Measurements from ENCODE around the gene FUCA2.
"Not testable (repeated sequence)": the region's sequence is repeated elsewhere in the genome, so short reads cannot be mapped to it uniquely, and the experiment has no call there.

FUCA2 gene

DNA sequence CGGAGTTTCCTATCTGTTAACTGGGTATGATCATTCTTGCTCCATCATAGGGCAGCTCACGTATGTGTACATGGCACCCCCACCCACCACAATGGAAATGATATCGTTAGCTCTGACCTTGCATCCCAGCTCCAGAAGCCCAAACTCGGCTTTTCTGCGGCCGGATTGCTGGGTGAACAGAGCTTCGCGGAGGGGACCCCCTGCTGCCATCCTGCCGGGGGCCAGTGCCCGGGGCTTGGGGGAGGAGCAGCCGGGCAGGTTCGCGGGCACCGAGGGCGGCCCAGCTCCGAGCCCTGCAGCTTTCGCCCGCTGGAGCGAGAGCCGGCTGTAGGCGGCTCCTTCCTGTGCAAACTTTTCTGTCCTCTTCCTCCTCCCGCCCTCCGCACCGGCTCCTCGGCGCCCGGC, 24.9 kb upstream of the FUCA2 start:
- DNase-seq (ENCODE audit: low read depth), result peak; percentile 30

DNA sequence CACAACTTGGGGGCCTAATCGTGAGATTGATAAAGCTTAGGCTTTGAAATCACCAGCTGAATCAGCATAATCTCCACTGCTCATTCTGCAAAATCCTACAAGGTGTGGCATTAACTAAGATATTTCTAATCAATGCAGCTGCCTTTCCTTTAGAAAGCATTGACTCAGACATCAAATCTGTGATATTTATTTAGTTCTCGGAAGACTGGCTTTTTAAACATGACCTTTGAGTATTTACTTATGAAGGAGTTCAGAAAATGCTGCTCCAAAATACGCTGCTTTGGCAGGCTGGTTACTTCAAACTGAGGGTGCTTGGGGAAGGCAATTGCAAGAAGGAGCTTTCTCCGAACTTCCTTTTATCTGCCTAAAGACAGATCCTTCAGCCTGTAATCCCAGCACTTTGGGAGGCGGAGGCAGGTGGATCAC, 23.7 kb upstream of the FUCA2 start:
- DNase-seq (ENCODE audit: low read depth), result no peak

DNA sequence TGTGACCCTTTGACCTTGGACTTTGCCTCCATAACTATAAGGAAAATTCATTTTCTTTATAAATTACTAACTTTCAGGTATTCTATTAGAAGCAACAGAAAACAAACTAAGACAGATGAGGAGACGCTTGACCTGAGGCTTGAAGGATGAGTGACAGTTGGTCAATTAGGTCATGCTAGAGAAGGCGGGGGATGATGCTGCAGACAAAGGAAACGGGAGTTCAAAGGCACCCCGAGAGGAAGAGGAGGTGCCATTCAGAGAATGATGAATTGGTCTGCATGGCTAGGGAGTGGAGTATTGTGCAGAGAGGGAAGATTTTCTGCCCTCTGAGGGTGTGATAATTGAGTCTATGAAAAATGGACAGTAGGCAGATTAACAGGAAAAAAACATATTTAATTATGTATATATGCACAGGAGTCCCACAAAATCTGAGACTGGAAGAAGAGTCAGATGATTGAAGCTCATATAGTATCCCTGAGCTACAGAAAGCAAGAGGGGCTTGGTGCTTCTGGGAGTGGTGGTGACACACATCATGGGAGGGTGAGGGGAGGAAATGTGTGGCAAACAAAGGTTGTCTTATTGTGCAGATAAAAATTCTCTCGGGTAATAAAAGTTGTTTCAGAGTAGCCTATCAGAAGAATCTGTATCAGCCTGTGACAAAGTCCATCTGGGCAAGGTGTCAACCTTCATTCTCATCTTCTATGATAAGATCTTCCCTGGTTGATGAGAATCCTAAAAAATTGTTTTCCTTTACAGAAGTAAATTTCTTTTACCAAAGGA, 20.4 kb upstream of the FUCA2 start:
- no peak for DNase-seq (ENCODE audit: low read depth)

DNA sequence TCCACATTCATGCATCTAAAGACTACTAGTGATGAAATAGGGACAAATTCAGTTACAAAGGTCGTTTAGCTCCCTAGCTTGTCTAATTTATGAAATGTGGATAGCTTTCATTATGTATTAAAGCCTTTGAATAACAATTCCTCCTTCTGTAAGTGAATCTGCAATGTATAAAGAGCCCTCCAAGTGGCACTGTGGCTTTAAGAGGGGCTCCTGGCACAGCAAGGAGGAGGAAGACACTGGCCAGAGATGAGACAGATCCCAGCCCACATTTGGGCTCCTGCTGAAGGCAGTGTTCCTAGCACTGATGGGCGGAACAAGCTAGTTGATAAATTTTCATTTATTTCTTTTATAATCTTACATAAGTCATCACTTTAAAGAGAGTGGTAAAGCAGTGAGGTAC, 17.6 kb upstream of the FUCA2 start:
- DNase-seq (ENCODE audit: low read depth), result no peak

DNA sequence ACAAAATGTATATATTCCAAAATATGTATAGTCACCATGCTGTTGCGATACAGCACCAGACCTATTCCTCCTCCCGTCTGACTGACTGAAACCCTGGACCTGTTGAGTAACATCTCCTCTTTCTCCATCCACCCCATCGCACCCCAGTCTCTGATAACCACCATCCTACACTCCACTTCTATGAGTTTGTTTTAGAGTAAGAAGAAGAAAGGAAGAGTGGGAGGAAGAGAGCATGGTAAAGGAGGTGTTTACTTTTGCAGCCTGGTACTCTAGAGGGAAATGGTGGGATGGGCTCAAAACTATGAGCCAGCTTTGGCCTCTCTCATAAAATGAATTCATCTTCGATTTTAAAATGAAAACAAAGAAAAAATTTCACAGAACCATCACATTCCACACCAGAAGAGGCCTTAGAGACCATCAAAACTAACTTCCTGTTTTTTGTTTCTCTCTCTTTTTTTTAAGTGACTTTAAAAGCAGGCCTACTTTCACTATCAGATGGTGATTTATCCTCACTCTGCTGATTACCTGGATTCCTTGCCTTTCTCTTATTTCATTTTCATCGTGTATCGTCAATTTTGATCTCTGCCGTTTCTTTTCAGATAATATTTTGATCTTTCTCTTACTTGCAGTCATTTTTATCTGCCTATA, 16.8 kb upstream of the FUCA2 start:
- no peak for DNase-seq (ENCODE audit: low read depth)

DNA sequence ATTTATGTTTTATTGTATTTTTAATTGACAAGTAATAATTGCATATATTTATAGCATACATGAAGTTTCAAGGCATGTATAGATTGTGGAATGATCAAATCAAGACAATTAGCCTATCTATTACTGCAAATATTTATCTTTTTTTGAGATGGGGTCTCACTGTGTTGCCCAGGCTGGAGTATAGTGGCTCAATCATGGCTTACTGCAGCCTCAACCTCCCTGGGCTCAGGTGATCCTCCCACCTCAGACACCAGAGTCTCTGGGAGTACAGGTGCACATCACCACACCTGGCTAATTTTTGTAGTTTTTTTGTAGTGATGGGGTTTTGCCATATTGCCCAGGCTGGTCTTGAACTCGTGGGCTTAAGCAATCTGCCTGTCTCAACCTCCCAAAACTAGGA, 16.2 kb upstream of the FUCA2 start:
- no peak for DNase-seq (ENCODE audit: low read depth)

DNA sequence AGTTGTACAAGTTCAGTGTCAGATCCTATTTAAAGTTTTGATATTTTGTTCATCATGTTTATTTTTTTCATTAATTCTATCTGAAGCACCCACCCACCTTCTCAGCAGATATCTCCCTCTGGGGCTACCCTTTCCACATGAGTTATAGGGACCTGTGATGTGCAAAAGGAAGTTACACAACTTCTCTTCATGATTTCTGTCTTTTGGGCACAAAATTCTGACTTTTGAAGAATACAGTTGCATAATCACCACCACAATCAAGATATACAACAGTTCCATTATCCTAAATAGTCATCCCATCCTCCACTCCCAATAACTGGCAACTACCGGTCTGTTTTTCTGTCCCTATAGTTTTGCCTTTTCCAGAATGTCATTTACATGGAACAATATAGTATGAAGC, 13.8 kb upstream of the FUCA2 start:
- DNase-seq (ENCODE audit: low read depth), result no peak

DNA sequence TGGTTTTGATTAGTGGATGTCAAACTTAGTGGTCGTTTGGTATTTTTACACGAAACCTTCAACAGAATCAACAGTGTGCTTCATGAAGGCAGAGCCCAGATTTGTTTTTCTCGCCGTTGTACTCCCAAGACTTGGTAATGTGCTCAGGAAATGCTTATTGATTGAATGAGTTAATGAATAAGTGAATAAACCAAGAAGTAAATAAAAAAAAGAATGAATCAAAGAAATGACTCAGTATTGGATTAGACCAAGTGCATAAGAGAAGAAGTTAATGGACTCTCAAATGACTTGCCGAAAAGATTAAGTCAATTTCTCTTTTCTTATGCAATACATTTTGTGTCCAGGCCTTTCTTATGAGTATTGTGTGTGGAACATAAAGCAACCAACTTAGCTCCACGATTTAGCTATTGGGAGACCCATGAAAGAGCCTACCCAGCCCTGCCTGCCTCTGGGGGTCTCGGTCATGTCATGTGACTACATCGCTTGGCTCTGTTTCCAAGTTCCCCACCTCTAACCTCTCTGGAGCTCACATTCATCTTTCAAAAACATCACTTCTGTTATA, 10.6 kb upstream of the FUCA2 start:
- no peak for DNase-seq (ENCODE audit: low read depth)

DNA sequence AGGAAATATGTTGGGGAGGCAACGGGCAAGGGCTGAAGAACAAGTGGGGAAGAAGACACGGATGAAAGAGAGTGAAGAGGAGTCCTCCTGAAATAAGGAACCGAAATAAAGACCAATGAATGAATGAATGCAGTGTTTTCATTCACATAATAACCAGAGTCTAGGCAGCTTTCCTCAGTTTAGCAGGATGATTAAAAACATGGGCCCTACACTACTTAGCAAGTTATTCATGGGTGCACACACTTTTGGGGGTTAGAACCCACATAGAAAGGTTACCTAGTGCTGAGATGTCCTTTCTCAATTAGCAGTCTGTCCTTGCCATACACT, 5.9 kb upstream of the FUCA2 start:
- DNase-seq (ENCODE audit: low read depth), result no peak

DNA sequence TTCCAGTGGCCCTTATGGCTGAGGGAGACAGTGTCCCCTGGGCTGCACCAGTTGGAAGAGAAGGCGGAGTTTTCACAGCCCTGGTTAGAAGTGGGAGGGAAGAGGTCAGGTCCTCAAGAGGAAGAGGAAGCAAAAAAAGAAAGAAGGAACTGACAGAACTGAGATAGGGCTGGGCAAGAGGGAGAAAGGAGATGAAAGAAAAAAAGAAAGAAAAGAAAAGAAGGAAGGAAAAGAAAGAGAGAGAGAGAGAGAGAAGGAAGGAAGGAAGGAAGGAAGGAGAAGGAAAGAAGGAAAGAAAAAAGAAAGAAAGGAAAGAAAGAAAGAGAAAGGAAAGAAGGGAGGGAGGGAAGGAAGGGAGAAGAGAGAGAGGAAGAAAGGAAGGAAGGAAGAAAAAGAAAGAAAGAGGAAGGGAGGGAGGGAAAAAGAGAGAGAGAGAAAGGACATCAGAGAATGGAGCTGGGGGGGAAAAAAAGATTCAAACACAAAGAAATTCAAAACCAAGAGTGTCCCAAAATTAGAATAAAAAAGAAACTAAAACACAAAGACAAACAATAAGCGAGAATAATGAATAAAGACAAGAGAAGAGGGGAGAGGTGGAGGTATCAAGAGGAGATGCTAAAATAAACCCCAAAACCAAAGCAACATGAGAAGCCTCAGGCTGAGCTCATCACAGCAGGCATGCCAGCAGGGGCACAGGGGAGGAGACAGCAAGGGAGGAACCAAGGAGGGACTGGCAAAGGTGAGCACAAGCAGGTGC, 5.3 kb upstream of the FUCA2 start:
- DNase-seq (ENCODE audit: low read depth), result no peak

DNA sequence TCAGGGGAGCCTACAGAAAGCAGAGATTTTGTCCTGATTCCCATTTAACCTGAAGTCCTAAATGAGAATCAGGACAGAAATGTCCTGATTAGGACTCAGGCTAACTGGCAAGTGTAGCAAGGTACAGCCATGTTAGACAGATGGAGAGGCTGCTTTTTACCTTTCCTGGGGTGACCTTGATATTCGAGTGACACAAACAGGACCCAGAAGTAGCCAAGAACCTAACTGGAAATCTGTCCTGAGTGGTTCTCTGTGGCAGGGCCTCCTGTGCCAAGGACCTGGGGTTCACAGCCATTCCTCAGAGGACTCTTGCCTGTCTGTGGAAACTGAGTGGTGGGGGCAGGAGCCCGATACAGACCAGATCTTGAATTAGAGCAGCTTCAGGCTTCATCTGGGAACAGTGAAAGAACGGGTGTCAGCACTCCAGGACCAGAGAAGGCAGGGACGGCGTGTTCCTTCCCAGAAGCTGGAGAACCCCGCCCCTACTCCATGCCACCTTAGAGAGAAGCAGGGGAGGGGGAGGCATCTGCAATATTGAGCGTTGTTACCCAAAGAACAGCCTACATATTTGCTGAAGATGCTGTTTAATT, 4.3 kb upstream of the FUCA2 start:
- DNase-seq (ENCODE audit: low read depth), result no peak

DNA sequence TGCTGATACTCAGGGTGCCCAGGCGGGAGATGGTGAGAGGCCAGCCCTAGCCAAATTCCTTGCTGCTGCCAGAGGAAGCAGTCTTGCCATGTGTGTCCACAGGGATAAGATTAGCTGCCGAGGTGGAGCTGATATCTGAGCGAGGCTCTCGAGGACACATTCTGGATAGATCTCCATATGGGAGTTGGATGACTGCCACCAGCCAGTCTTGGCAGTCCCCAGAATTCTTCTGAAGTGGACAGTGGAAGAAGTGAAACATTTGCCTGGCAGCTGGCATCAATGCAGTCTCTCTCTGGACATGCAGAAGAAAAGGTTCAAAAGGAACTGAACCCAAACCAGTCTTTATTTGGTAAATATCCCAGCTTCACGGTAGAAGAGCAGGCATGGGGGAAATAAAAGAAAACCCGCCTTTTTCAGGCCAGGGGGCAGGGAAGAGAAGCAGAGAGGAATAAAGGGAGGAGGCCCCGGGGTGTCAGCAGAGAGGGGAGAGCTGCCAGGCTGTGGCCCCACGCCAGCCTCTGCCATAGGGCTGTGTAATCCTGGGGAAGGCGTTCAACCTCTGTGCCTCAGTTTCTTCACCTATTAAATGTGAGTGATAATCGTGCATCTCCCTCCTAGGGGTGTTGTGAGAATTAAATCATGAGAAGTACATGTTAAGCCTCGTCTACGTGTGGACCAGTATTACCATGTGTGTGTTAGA, 3.7 kb upstream of the FUCA2 start:
- DNase-seq (ENCODE audit: low read depth), result no peak

DNA sequence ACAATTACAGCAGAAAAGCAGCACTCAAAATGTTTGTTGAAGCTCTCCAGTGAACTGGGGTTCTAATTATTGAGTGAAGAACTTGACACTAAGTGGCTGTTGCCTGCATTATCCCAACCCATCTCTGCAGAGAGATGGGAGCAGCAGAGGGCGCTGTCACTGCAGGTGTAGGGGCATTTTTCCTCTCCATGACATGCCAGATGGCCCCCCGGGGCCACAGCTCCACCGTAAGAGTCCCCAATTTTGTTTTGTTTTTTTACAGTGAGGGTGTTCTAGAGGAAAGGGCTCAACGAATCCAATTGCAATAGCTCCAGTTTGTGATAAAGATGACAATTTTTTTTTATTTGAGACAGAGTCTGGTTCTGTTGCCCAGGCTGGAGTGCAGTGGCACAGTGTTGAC, 1.9 kb upstream of the FUCA2 start:
- DNase-seq (ENCODE audit: low read depth), result no peak

DNA sequence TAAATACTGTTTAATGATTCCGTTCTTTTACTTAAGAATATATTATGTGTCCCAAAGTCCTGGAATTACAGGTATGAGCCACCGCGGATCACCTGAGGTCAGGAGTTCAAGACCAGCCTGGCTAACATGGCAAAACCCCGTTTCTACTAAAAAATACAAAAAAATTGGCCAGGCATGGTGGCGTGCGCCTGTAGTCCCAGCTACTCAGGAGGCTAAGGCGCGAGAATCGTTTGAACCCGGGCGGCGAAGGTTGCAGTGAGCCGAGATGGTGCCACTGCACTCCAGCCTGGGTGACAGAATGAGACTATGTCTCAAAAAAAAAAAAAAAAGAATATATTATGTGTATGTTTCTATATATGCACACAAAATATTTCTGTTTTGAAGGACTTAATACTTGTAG, 1.2 kb downstream of the FUCA2 start:
- DNase-seq (ENCODE audit: low read depth), result not testable (repeated sequence)

DNA sequence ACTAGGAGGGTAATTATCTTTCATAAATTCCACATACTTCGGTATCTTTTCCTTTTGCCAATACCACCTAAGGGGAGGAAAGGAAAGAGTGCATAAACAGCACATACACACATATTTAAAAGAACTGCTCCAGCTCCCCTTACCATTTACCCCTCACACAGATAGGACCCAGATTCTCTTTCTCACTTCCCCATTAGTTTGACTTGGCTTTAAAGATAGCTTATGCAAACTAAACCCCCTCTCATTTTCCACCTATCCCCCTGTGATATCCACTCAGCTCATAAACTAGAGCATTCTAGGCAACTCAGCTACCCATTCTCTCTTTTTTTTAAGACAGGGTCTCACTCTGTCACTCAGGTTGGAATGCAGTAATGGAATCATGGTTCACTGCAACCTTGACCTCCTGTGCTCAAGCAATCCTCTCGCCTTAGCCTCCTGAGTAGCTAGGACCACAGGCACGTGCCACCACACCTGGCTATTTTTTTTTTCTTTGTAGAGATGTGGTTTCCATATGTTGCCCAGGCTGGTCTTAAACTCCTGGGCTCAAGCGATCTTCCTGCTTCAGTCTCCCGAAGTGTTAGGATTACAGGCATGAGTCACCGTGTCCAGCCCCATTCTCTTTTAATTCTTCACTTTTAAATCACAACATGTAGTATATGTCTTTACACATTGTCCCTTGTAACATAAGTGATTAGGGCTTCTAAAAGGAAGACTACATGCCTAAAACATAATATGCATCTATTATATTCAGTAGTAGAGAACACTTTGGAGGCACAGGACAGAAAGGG, 4.0 kb downstream of the FUCA2 start:
- no peak for DNase-seq (ENCODE audit: low read depth)

DNA sequence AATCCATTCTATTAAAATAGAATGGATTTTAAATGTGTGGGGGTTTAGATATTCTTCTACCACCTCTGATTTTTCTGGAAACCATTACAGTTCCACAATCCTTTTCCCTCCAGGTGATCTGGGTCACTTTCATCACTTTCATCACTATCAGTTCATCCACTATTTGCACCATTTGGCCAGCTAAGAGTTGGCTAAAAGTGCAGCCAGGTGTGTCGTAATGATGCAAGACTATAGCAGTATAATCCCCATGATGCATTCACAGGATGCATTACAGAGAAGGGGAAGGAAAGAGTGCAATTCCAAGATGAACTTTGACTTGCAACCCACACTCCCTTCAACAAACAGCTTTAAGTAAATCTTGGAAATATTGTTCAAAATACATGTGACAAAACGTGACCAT, 4.9 kb downstream of the FUCA2 start:
- no peak for DNase-seq (ENCODE audit: low read depth)

DNA sequence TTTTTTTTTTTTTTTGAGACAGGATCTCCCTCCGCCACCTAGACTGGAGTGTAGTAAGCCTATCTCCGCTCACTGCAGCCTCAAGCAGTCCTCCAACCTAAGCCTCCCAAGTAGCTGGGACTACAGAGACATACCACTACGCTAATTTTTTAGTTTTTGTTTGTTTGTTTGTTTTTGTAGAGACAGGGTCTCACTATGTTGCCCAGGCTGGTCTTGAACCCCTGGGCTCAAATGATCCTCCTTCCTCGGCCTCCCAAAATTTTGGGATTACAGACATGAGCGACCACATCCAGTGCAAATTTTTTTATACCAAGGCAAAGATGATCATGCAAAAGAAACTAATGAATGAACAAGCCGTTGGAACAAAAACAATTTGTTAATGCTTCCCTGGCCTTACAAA, 5.3 kb downstream of the FUCA2 start:
- DNase-seq (ENCODE audit: low read depth), result no peak

DNA sequence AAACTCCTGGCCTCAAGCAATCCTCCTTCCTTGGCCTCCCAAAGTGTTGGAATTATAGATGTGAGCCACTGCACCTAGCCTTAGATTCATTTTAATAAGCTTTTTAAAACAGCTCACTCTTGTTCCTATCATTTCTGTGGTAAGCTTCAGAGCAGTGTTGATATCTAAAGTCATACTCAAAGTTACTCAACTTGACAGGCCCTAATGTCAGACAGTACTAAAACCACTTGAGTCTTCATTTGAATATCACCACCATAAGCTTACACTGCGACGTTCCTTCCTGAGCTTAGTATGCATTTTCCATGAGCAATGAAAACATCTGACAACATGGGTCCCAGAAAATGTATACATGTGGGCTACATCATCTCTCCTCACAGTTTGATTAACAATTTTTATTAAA, 6.0 kb downstream of the FUCA2 start:
- DNase-seq (ENCODE audit: low read depth), result no peak

DNA sequence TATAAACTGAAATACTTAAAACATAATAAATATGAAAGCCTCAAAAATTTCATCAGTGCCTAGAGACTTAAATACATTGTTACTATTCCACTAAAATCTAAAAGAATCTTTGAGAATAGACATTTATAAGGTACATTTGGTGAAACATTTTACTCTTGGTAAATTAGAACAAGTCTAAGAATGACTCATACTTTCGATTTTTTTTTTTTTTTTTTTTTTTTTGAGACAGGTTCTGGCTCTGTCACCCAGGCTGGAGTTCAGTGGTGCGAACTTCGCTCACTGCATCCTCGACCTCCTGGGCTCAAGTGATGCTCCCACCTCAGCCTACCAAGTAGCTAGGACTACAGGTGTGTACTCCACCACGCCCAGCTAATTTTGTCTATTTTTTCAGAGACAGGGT, 6.4 kb downstream of the FUCA2 start:
- DNase-seq (ENCODE audit: low read depth), result no peak

DNA sequence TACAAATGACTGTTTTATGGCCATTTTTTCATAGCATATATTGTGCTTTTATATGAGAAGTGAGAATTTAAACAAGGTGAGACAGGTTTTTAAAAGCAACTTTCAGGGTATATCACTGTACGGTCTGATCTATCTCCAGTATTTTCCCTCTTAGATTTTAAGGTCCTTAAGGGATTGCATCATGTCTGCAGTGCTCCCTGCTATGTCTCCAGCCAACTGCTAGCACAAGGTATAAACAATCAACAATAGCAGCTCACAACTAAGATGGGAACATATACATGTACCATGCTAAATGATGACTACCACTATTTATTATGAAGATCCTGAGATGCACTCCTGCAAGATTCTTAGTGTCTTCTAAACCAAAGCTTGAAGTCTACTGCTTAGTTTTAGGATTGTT, 7.2 kb downstream of the FUCA2 start:
- DNase-seq (ENCODE audit: low read depth), result no peak

DNA sequence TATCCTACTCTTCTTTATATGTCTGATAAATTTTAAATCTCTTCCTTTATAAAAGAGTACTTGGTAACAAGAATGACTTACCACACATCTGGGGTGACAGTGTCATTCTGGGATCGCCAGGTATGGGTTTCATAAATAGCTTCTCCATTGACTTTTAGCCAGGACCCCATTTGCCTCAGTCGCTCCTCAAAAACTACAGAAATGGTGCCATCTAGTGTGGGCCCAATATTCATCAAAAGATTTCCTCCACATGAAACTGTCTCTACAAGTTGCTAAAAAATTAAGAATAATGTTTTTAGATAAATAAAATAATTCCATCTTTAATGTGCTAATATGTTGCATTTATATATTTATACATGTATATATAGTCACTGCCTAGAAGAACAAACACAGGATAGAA, 9.7 kb downstream of the FUCA2 start:
- DNase-seq (ENCODE audit: low read depth), result no peak
